GM12891 (cell line): ENCODE measurements around the gene FNDC3B.

ENCODE experiments used
- DNase-seq: peaks from one replicate; pipeline ENCODE4 v3.0.0; 2011; ENCODE audit warnings: low spot score; ENCODE audit not compliant: insufficient read length
- FAIRE-seq: peaks from 2 replicates; lab custom pipeline; 2011; peaks lifted over from hg19 to GRCh38; lab: Jason Lieb, UNC
- PAX5 ChIP-seq: IDR thresholded peaks from 2 replicates; pipeline ENCODE4 v1.6.1; 2011; ENCODE audit warnings: low read length, moderate library complexity, mild to moderate bottlenecking; ENCODE audit not compliant: insufficient read depth, severe bottlenecking
- POLR2A ChIP-seq: IDR thresholded peaks from 2 replicates; pipeline ENCODE4 v1.6.1; 2011; ENCODE audit warnings: low read depth, low read length, control low read depth
- POLR2AphosphoS5 ChIP-seq: IDR thresholded peaks from 2 replicates; pipeline ENCODE4 v1.6.1; 2011; ENCODE audit warnings: low read depth, low read length, control low read depth
- POU2F2 ChIP-seq: IDR thresholded peaks from 2 replicates; pipeline ENCODE4 v1.6.1; 2011; ENCODE audit warnings: low read depth, mild to moderate bottlenecking, control low read depth, low read length, moderate library complexity
- SPI1 ChIP-seq: IDR thresholded peaks from 2 replicates; pipeline ENCODE4 v1.6.1; 2011; ENCODE audit warnings: low read depth, low read length, control low read depth
- TAF1 ChIP-seq: IDR thresholded peaks from 2 replicates; pipeline ENCODE4 v1.6.1; 2011; ENCODE audit warnings: low read depth, low read length, control low read depth

The FNDC3B gene

GRCh38 chr3:172199850-172200369 lies 160.5 kb downstream of the FNDC3B start:
- TF ChIP-seq POLR2A, result no peak
- TF ChIP-seq SPI1, result no peak
- TF ChIP-seq TAF1, result no peak
- no peak for TF ChIP-seq PAX5
- no peak for TF ChIP-seq POLR2AphosphoS5
- no peak for TF ChIP-seq POU2F2
- DNase-seq (no peak), FAIRE-seq (no peak)

GRCh38 chr3:172201136-172201869 lies 161.9 kb downstream of the FNDC3B start:
- FAIRE-seq (no peak), DNase-seq (no peak)
- TF ChIP-seq PAX5, result no peak
- TF ChIP-seq POLR2AphosphoS5, result no peak

GRCh38 chr3:172201870-172202236 lies 162.5 kb downstream of the FNDC3B start:
- DNase-seq (no peak), FAIRE-seq (no peak)
- TF ChIP-seq TAF1, result no peak

GRCh38 chr3:172202797-172203196 lies 163.4 kb downstream of the FNDC3B start:
- TF ChIP-seq POLR2AphosphoS5 (no peak), TAF1 (no peak), PAX5 (no peak), POLR2A (no peak), POU2F2 (no peak), SPI1 (no peak)
- DNase-seq (no peak), FAIRE-seq (no peak)

GRCh38 chr3:172203522-172204258 lies 164.3 kb downstream of the FNDC3B start:
- FAIRE-seq (no peak), DNase-seq (no peak)
- TF ChIP-seq PAX5 (no peak), TAF1 (no peak), POU2F2 (no peak), POLR2A (no peak), POLR2AphosphoS5 (no peak), SPI1 (no peak)

GRCh38 chr3:172204716-172205115 lies 165.3 kb downstream of the FNDC3B start:
- FAIRE-seq (peak; percentile 31), DNase-seq (no peak)
- TF ChIP-seq POLR2AphosphoS5, result no peak
- TF ChIP-seq POLR2A, result no peak
- TF ChIP-seq POU2F2, result no peak
- no peak for TF ChIP-seq PAX5
- no peak for TF ChIP-seq SPI1
- no peak for TF ChIP-seq TAF1

GRCh38 chr3:172208586-172209332 lies 169.4 kb downstream of the FNDC3B start:
- FAIRE-seq (no peak), DNase-seq (no peak)
- no peak for TF ChIP-seq SPI1
- no peak for TF ChIP-seq POLR2A
- no peak for TF ChIP-seq POLR2AphosphoS5
- TF ChIP-seq TAF1, result no peak
- no peak for TF ChIP-seq POU2F2

- TF ChIP-seq POU2F2 (no peak), POLR2A (no peak), TAF1 (no peak)
- no peak for FAIRE-seq
- DNase-seq, result no peak
Observed at GRCh38 chr3:172209333-172210321, 170.2 kb downstream of the FNDC3B start.

GRCh38 chr3:172210355-172210754 lies 171.0 kb downstream of the FNDC3B start:
- DNase-seq (no peak), FAIRE-seq (no peak)
- TF ChIP-seq POLR2AphosphoS5 (no peak), POU2F2 (no peak), SPI1 (no peak), POLR2A (no peak), TAF1 (no peak), PAX5 (no peak)
